ENCODE measurements around the gene CTNS.

Gene CTNS

DNA sequence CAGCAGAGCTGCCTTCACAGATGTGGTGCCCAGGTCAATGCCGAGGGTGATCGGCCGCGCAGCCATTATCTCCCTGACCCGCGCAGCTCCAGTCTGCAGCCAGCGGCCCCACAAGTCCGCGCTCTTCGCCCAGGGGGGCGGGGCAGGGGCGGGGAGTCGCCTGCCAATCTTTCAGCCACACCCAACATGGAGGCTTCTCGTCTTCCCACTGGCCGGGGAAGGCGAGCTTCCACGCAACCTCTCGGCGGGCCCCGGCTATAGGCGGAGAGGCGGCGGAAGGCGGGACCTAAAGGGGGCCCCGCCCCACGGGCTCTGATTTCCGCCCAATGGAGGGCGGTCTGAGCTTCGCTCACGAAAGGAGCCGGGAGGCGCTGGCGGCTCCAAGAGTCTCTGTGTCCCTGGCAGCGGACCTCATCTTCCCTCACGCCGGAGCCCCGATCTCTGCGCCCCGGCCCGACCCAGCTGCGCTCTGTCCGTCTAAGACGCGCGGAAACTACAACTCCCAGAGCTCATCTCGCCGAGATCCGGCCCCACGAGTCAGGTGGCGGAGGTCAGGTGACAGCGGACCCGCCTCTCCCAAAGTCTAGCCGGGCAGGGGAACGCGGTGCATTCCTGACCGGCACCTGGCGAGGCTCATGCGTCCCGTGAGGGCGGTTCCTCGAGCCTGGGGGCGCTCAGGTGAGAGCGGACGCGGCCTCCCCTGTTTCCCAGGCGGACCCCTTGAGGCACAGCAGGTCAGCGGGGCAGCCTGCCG, at the start of gene CTNS, which contains the start of gene SHPK:
Gene CTNS, plus strand, starts transcription at position 607 of the 754 bp plus-strand sequence. CDS start 3,447 bp downstream, outside the sequence.
Gene SHPK, minus strand, starts transcription at position 97 of the 754 bp plus-strand sequence. Its CDS starts 31 bp downstream, at position 66.
- peak; percentile 95 for DNase-seq

GRCh38 chr17:3589784-3590183, 46.8 kb upstream of the CTNS start:
- DNase-seq, result no peak

- DNase-seq, result no peak
Observed at GRCh38 chr17:3590231-3590630, 46.3 kb upstream of the CTNS start.

- no peak for DNase-seq
Observed at GRCh38 chr17:3590768-3591167, 45.8 kb upstream of the CTNS start.

DNA sequence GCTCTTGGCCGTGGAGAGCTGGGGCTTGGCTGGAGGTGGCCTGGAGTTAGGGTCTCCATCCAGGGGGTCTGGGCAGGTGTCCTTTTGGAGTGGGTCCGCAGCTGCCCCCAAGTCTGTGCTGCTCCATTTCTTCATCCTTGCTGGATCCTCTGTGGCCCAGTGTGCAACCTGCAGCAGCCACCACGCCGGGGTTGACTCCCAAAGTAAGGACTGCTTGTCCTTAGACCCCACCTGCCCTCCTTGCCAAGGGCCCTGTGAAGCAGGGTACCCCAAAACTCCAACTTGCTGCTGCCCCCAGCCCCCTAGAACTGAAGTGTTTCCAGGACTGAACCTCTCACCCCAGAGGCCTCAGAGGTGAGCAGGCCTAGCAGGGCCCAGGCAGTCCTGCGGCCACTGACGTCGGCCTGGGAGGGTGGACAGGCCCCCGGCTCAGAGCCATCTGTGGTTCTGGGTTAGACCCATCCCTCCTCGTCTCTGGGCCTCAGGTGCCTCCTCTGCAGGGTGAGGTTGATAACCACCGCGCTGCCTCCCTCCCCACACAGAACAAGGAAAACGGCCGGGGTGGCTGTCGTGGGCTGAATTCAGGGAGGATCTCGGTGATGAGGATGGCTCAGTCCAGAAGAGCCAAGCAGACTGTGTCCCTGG, 44.2 kb upstream of the CTNS start:
- no peak for DNase-seq

GRCh38 chr17:3593384-3593783, 43.2 kb upstream of the CTNS start:
- DNase-seq, result no peak

GRCh38 chr17:3594051-3594800, 42.3 kb upstream of the CTNS start:
- no peak for DNase-seq

GRCh38 chr17:3594976-3595375, 41.6 kb upstream of the CTNS start:
- no peak for DNase-seq

DNA sequence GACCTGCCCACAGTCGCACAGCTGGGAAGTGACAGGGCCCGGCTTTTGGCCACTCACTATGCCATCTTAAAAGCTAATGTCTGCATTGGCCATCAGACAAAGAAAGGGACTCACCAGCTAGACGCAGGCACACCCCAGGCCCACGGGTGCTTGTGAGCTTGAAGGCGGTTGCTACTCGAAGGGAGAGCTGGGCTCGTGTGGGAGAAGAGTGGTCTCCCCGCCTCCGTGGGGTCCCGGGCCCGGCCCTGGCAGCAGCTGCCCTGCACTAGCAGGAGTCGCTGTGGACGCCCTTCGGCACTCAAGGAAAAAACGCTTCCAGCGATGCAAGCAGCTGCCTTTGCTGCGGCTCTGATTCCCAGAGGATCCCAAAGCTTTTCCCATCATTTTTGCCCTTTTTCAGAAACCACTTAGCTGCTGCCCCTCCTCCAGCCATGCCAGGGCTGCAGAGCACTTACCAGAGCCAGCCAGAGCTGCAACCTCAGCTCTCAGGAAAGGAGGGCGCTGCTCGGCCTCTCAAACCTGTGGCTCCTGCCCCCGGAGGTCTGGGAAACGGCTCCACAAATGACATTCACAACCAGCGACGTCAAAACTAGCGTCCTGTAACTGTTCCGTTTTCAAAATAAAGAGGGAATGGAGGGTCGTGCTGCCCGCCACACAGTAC, 39.6 kb upstream of the CTNS start:
- DNase-seq, result no peak

- DNase-seq, result no peak
Observed at GRCh38 chr17:3598078-3598477, 38.5 kb upstream of the CTNS start.

- no peak for DNase-seq
Observed at GRCh38 chr17:3600529-3601205, 35.9 kb upstream of the CTNS start.

DNA sequence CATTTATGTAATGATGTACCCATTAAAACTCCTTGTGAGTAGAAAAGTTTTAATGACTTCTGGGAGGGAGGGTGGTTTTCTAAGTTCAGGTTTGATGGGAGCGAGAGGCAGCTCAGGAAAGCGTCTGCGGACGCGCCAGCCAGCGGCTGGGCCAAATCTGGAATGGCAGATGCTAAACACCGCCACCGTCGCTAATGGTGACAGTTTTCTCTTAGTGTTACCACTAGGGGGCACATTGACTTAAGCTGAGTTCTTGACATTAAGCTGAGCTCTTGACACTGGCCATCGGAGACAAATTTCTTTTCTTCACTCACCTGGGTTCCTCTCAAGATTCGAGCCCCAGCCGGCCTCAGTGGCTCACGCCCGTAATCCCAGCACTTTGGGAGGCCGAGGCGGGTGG, 34.1 kb upstream of the CTNS start:
- peak; percentile 34 for DNase-seq

GRCh38 chr17:3603119-3603869, 33.3 kb upstream of the CTNS start:
- no peak for DNase-seq

- no peak for DNase-seq
Observed at GRCh38 chr17:3603870-3604259, 32.7 kb upstream of the CTNS start.

- DNase-seq, result no peak
Observed at GRCh38 chr17:3609689-3610088, 26.9 kb upstream of the CTNS start.

DNA sequence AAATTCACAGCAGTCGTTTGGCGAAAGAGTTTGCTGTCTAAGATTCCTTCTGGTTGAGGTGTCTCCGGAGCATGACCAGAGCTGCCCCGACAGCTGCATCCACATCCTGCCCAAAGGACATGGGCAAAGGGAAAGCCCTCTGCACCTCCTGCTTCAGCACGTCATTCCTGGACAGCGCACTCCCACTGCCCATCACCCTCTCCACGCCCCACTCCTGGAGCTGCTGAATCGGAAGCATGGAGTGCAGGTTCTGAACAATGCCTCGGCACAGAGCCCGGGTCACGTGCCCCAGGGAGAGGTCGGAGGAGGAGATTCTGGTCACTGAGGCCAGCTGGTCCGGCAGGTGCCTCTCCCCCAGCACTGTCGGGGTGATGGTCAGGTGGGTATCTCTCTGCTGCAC, 26.0 kb upstream of the CTNS start:
- no peak for DNase-seq

DNA sequence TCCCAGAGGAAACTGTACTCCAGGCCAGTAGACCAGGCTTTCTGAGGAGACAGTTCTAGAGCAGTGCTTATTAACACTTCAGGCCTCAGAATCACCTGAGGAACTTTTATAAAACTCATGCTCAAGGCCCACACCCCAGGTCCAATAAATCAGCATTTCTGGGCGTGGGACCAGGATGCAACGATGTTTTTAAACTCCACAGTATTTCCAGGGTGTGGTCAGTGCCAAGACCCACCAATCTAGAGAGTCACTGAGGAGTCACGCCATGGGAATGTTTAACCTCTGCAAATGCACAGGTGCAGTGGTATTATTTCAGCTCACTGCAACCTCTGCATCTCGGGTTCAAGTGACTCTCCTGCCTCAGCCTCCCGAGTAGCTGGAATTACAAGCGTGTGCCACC, 23.4 kb upstream of the CTNS start:
- no peak for DNase-seq

DNA sequence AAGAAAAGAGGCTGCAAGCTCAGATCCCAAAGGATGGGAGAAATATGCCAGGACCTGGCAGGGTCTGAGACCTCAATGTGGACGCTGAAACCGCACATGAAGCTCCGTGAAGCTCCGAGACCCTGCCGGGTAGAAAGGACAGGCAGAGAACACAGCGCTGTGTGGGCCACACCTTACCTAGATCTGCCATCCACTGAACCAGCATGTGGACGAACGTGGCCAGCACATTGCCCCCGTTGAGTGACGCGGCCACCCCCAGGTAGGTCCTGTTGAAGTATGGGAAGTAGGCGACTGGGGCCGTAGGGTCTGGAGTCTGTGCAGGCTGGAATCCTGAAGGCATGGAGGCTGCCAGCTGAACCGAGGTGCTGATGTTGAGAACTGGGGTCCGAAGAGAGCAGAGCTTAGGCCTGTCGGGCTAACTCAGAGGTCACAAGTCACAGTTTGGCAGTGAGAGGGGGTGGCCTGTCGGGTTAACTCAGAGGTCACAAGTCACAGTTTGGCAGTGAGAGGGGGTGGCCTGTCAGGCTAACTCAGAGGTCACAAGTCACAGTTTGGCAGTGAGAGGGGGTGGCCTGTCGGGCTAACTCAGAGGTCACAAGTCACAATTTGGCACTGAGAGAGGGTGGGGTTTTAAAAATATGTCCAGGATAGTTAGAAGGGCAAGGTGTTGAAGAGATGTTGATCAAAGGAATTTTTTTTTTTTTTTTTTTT, 21.2 kb upstream of the CTNS start:
- no peak for DNase-seq

DNA sequence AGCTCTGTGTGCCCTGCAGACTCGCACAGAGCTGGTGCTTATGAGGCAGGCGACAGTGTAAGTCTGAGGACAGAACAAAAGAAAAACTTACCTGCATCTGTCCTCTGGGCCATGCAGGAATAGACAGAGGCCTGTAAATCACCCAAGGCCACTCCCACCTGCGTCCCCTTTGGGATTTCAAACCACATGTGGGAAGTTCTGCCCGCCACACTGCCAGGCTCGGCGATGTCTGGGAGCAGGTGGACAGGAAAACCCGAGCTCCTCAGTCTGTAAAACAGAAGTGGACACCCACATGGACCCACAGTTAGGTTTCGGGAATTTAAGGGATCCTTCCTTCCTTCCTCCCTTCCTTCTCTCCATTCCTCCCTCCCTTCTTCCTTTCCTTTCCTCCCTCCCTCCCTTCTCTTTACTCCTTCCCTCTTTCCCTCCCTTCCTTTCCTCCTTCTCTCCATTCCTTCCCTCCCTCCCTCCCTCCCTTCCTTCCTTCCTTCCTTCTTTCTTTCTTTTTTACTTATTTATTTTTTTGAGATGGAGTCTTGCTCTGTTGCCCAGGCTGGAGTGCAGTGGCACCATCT, 15.3 kb upstream of the CTNS start:
- DNase-seq, result no peak

GRCh38 chr17:3622977-3623594, 13.5 kb upstream of the CTNS start:
- DNase-seq, result no peak

Measured in RPMI8226 (cell line).